B cell (primary cell): ENCODE results near the gene DGKZ. TPM values are rescaled to one million over a fixed set of nuclear protein-coding genes. Genes with fewer than 3 reads are reported as not detected.

ENCODE experiments used
- ATAC-seq: fragments of 200-7000 bp; cut with Tn5 transposase; one replicate; pipeline ENCODE4 v1.10.0; 2021; ENCODE audit warnings: low read depth, mild to moderate bottlenecking, moderate number of reproducible peaks, moderate library complexity
- CTCF ChIA-PET: fragments of 350-600 bp; sonication (Branson Sonifier 250); formaldehyde crosslinking; loops from one replicate; lab custom pipeline; 2021; ENCODE audit warnings: antibody characterized with exemption, inconsistent platforms; lab: Charles Lee
- POLR2A ChIA-PET: fragments of 350-600 bp; sonication (Branson Sonifier 250); formaldehyde crosslinking; loops from one replicate; lab custom pipeline; 2021; ENCODE audit warnings: antibody characterized with exemption; lab: Charles Lee
- DNase-seq: peaks from one replicate; pipeline ENCODE4 v3.0.0; 2013
- H2AFZ ChIP-seq: 2 replicates; pipeline ENCODE4 v1.6.1; 2012; ENCODE audit warnings: mild to moderate bottlenecking, low read depth, low read length; ENCODE audit not compliant: insufficient read depth, poor library complexity, severe bottlenecking
- H3K27ac ChIP-seq, 2 donors: 1 replicate in 1 of 2; 2 replicates in 1 of 2; pipeline ENCODE4 v1.5.1; 2012 to 2013; ENCODE audit warnings: low read length in 2 of 2, mild to moderate bottlenecking in 2 of 2, moderate library complexity in 1 of 2
- H3K27me3 ChIP-seq, 4 experiments: fragments of 200-600 bp in 1 of 4; sonication (generic) in 1 of 4; replicated peaks in 1 of 4; 1 replicate in 2 of 4; 2 replicates in 2 of 4; pipeline versions ENCODE4 v1.6.1 to v1.7.0; 2013 to 2016; ENCODE audit warnings: low read length in 3 of 4, mild to moderate bottlenecking in 2 of 4, mixed read lengths in 1 of 4, moderate library complexity in 1 of 4; ENCODE audit not compliant: insufficient read depth in 4 of 4, control insufficient read depth in 3 of 4; ENCODE audit errors: control extremely low read depth in 1 of 4
- H3K36me3 ChIP-seq, 2 experiments: replicated peaks in 1 of 2; 1 replicate in 1 of 2; 2 replicates in 1 of 2; pipeline versions ENCODE4 v1.6.1 to v1.7.1; 2013; ENCODE audit warnings: low read length in 1 of 2; ENCODE audit not compliant: insufficient read depth in 2 of 2, control insufficient read depth in 1 of 2; ENCODE audit errors: control extremely low read depth in 1 of 2, extremely low read depth in 1 of 2
- H3K4me1 ChIP-seq, 2 donors: fragments of 200-600 bp in 1 of 2; sonication (generic) in 1 of 2; 1 replicate in 1 of 2; 2 replicates in 1 of 2; pipeline versions ENCODE4 v1.5.1 to v1.6.1; 2013 to 2017; ENCODE audit warnings: low read length in 2 of 2; ENCODE audit not compliant: control insufficient read depth in 2 of 2, insufficient read depth in 2 of 2
- H3K4me2 ChIP-seq: replicated peaks from 2 replicates; pipeline ENCODE3; 2012; ENCODE audit warnings: mild to moderate bottlenecking, low read depth, low read length; ENCODE audit not compliant: poor library complexity, severe bottlenecking
- H3K4me3 ChIP-seq, 5 experiments: fragments of 200-600 bp in 1 of 5; sonication (generic) in 1 of 5; 1 replicate in 3 of 5; 2 replicates in 2 of 5; pipeline versions ENCODE4 v1.5.1 to v1.7.0; 2011 to 2016; ENCODE audit warnings: low read length in 4 of 5, mild to moderate bottlenecking in 4 of 5, low read depth in 2 of 5, control low read depth in 1 of 5, moderate library complexity in 1 of 5; ENCODE audit not compliant: insufficient read depth in 1 of 5; ENCODE audit errors: control extremely low read depth in 1 of 5, extremely low read depth in 1 of 5
- H3K79me2 ChIP-seq: fragments of 200-600 bp; sonication (generic); one replicate; pipeline ENCODE4 v1.6.0; 2016; ENCODE audit warnings: low read length; ENCODE audit not compliant: control insufficient read depth, insufficient read depth
- H3K9ac ChIP-seq: fragments of 200-600 bp; sonication (generic); 2 replicates; pipeline ENCODE4 v1.6.1; 2017; ENCODE audit warnings: mild to moderate bottlenecking, low read length, moderate library complexity
- H3K9me3 ChIP-seq, 3 donors: one replicate each; pipeline versions ENCODE4 v1.6.1 to v1.7.1; 2013; ENCODE audit warnings: low read length in 2 of 3; ENCODE audit not compliant: control insufficient read depth in 2 of 3, insufficient read depth in 1 of 3; ENCODE audit errors: control extremely low read depth in 1 of 3
- H4K20me1 ChIP-seq: 2 replicates; pipeline ENCODE4 v1.6.0; 2012; ENCODE audit warnings: mild to moderate bottlenecking, low read length; ENCODE audit not compliant: insufficient read depth, control insufficient read depth, poor library complexity, severe bottlenecking
- H3K27ac Mint-ChIP-seq: one replicate; pipeline ENCODE4 v1.8.0; 2021; ENCODE audit warnings: mixed read lengths
- H3K27me3 Mint-ChIP-seq: one replicate; pipeline ENCODE4 v1.8.0; 2021; ENCODE audit warnings: mixed read lengths
- H3K4me1 Mint-ChIP-seq: one replicate; pipeline ENCODE4 v1.8.0; 2021; ENCODE audit warnings: mixed read lengths
- H3K4me3 Mint-ChIP-seq: one replicate; pipeline ENCODE4 v1.8.0; 2021; ENCODE audit warnings: mixed read lengths
- H3K9me3 Mint-ChIP-seq: one replicate; pipeline ENCODE4 v1.8.0; 2022; ENCODE audit warnings: mixed read lengths; ENCODE audit not compliant: insufficient read depth
- EZH2 ChIP-seq: IDR thresholded peaks from 2 replicates; pipeline ENCODE4 v1.6.1; 2012; ENCODE audit warnings: borderline replicate concordance, low read depth, mild to moderate bottlenecking, moderate library complexity, low read length; ENCODE audit not compliant: insufficient read depth, poor library complexity, severe bottlenecking
- WGBS: methylation state at CpG from one replicate; pipeline ENCODE4 v1.1.5; 2013; ENCODE audit warnings: missing lambda C conversion rate; ENCODE audit not compliant: insufficient coverage; 5-methylcytosine and 5-hydroxymethylcytosine counted together
- intact Hi-C: fragments of 100-400 bp; cut with micrococcal nuclease; formaldehyde crosslinking; loops from one replicate; pipeline ENCODE4 v1.10.0; 2022
- polyA plus RNA-seq: library from polyadenylated mRNA; depleted of rRNA; stranded (reverse); fragments of >200 nt; gene quantifications from 2 replicates; pipeline ENCODE4 v1.2.3, GENCODE V29; 2012
- total RNA-seq, 2 donors: library from RNA; stranded (reverse); fragments of 120-200 nt in 1 of 2; gene quantifications; 1 replicate in 1 of 2; 2 replicates in 1 of 2; pipeline versions ENCODE4 v1.2.3 to v1.2.4, GENCODE V29; 2013 to 2022
- TF ChIP-seq, protein P1 (sequence below): fragments of 200-600 bp; IDR thresholded peaks from one replicate; pipeline ENCODE4 v1.8.0; 2022; ENCODE audit warnings: antibody characterized with exemption, mild to moderate bottlenecking

Gene DGKZ
- total and polyA plus RNA-seq, 2 donors (not counting 1 experiment from before 2014, with no cell fraction given) = 56.6 to 79.5 TPM

DNA sequence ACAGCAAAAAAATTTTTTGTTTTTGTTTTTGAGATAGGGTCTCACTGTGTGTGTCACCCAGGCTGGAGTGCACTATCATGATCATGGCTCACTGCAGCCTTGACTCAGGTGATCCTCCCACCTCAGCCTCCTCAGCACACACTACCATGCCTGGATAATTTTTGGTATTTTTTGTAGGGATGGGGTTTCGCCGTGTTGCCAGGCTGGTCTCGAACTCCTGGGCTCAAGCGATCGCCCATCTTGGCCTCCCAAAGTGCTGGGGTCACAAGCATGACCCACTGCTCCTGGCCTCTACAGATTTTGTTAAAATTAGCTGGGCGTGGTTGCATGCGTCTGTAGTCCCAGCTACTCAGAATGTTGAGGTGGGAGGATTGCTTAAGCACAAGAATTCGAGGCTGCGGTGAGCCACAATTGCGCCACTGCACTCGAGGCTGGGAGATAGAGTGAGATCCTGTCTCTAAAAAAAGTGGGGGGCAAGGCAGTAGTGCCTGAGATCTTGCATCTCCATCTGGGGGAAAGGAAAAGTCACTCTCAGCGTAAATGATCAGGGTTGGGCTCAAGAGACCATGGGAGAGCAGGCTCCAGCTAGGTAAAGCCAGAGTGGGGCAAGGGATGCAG lies 10.6 kb upstream of the DGKZ start:
- no peaks in the 10 kb centered on the region for H3K79me2 ChIP-seq
- no peak for DNase-seq
- H3K9me3 Mint-ChIP-seq = no peaks in the 10 kb centered on the region
- intact Hi-C loops = no loop called here
- H3K27me3 ChIP-seq = peaks cover 0 to 56% (median 28%) of the 10 kb centered on the region in 4 experiments
- H3K9me3 ChIP-seq = peaks cover 0 to 9% (median 0%) of the 10 kb centered on the region in 3 donors
- 87% methylated on average over 12 of the region's 12 CpGs for WGBS
- peaks cover 12 to 19% of the 10 kb centered on the region in 2 donors for H3K4me1 ChIP-seq
- H4K20me1 ChIP-seq = no peaks in the 10 kb centered on the region
- no peak overlapping the region for H3K27ac Mint-ChIP-seq
- no peak overlapping the region for H3K4me3 ChIP-seq
- H3K4me2 ChIP-seq = no peak overlapping the region
- H2AFZ ChIP-seq = no peak overlapping the region
- H3K4me1 Mint-ChIP-seq = peaks cover 9% of the 10 kb centered on the region
- ATAC-seq = no peak
- H3K27me3 Mint-ChIP-seq = peaks cover 60% of the 10 kb centered on the region
- H3K9ac ChIP-seq = no peak overlapping the region
- POLR2A ChIA-PET = no interaction called here
- H3K4me3 Mint-ChIP-seq = no peak overlapping the region
- H3K36me3 ChIP-seq = no peaks in the 10 kb centered on the region
- CTCF ChIA-PET = no interaction called here
- no peak overlapping the region for H3K27ac ChIP-seq
- TF ChIP-seq, protein P1, sequence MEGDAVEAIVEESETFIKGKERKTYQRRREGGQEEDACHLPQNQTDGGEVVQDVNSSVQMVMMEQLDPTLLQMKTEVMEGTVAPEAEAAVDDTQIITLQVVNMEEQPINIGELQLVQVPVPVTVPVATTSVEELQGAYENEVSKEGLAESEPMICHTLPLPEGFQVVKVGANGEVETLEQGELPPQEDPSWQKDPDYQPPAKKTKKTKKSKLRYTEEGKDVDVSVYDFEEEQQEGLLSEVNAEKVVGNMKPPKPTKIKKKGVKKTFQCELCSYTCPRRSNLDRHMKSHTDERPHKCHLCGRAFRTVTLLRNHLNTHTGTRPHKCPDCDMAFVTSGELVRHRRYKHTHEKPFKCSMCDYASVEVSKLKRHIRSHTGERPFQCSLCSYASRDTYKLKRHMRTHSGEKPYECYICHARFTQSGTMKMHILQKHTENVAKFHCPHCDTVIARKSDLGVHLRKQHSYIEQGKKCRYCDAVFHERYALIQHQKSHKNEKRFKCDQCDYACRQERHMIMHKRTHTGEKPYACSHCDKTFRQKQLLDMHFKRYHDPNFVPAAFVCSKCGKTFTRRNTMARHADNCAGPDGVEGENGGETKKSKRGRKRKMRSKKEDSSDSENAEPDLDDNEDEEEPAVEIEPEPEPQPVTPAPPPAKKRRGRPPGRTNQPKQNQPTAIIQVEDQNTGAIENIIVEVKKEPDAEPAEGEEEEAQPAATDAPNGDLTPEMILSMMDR = no peak
- TF ChIP-seq EZH2 = no peak

DNA sequence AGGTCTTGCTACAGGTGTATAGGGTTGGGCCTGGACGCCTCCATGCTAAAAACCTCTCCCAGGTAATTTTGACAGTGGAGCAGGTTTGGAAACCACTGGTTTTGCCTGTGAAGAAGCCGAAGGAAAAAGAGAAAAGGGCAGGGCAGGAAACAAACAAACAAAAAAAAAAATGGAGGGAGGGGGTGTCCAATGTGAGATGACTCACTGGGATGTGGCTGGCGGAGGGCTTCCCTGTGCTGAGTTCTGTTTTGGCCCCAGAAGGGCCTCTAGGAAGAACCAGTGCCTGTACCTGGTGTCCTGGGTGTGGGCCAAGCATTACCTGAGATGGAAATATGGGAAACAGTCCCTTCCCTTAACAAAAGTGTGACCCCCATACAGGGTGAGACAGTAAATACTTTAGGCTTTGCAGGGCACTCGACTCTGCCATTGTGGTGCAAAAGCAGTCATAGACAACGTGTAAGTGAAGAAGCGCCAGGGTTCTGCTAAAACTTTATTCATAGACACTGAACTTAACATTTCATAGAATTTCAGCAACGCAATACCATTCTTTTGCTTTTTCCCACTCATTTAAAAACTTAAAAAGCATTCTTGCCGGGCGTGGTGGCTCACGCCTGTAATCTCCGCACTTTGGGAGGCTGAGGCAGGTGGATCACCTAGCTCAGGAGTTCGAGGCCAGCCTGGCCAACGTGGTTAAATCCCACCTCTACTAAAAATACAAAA lies 9.5 kb upstream of the DGKZ start:
- DNase-seq (no peak), ATAC-seq (no peak)
- no peak overlapping the region for H3K4me2 ChIP-seq
- H3K4me3 ChIP-seq = no peak overlapping the region
- H3K9me3 Mint-ChIP-seq = no peaks in the 10 kb centered on the region
- 94% methylated on average over 10 of the region's 13 CpGs for WGBS
- H3K27me3 ChIP-seq = peaks cover 0 to 47% (median 19%) of the 10 kb centered on the region in 4 experiments
- no peaks in the 10 kb centered on the region for H3K79me2 ChIP-seq
- no peak overlapping the region for H2AFZ ChIP-seq
- H3K27me3 Mint-ChIP-seq = peaks cover 58% of the 10 kb centered on the region
- TF ChIP-seq EZH2 = no peak
- TF ChIP-seq, protein P1 = no peak
- no peak overlapping the region for H3K27ac Mint-ChIP-seq
- peaks cover 5% of the 10 kb centered on the region for H3K4me1 Mint-ChIP-seq
- H3K4me1 ChIP-seq = peaks cover 8 to 14% of the 10 kb centered on the region in 2 donors
- ChIA-PET POLR2A (no interaction called here), CTCF (no interaction called here)
- H3K4me3 Mint-ChIP-seq = no peak overlapping the region
- H3K36me3 ChIP-seq = no peaks in the 10 kb centered on the region
- no peak overlapping the region for H3K27ac ChIP-seq
- no peak overlapping the region for H3K9ac ChIP-seq
- peaks cover 0 to 9% (median 0%) of the 10 kb centered on the region in 3 donors for H3K9me3 ChIP-seq
- no peaks in the 10 kb centered on the region for H4K20me1 ChIP-seq
- intact Hi-C loops = no loop called here
